HG03432 (cell line): ENCODE data around the gene GRIK2.
"Not testable (repeated sequence)": the region's sequence is repeated elsewhere in the genome, so short reads cannot be mapped to it uniquely, and the experiment has no call there.

Experiments
- ATAC-seq: cut with Tn5 transposase; IDR thresholded peaks from one replicate; pipeline ENCODE4 v1.9.1; 2021; ENCODE audit warnings: mild to moderate bottlenecking, moderate library complexity; ENCODE audit not compliant: unreplicated experiment

GRIK2 gene

GRCh38 chr6:101393251-101393828 is at the start of gene GRIK2:
Gene GRIK2 (plus strand): TSS chr6:101393708.
- ATAC-seq: peak; percentile 85

GRCh38 chr6:101344885-101345284 is 48.6 kb upstream of the GRIK2 start:
- no peak for ATAC-seq

DNA sequence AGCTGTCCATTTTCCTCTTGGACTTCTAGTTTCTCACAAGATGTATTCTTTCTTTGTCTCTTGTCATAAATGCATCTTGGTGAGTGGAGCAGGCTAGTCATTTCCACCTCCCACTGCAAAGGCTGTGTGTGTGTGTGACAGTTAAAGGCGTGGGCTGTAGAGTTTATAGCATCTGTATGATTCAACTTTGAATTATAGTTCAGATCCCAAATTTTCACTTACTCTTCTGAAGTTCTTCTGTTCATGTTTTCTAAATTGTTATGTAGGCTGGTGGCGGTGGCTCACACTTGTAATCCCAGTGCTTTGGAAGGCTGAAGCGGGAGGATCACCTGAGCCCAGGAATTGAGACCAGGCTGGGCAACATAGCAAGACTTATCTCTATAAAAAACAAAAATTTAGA is 44.7 kb upstream of the GRIK2 start:
- no peak for ATAC-seq

DNA sequence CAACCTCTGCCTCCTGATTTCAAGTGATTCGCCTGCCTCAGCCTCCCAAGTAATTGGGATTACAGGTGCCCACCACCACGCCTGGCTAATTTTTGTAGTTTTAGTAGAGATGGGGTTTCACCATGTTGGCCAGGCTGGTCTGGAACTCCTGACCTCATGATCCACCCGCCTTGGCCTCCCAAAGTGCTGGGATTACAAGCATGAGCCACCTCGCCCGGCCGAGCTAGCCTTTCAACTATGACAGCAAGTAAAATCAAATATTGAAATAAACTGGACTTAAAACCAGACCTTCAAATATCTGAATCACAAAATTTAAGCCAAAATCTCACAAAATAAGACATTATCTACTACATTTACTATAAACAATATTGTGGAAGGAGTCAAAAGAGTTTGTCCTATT is 42.9 kb upstream of the GRIK2 start:
- not testable (repeated sequence) for ATAC-seq

DNA sequence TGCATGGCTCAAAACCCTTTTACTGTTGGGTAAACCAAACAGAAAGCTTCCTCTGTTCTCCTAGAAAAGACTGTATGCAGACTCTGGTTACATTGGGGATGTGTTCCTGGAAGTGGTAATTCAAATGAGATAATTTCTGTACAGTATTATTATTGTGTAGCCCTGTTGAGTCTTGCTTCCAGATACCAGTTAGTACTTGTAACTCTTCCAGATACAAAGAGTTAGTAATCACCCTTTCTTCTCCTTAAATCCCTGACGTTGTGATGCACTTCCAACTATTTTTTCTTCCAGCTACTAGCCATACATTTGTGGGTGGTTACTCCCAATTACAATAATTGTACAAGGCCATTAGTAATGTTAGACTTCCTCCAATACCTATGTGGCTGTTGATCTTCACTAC is 42.3 kb upstream of the GRIK2 start:
- no peak for ATAC-seq

DNA sequence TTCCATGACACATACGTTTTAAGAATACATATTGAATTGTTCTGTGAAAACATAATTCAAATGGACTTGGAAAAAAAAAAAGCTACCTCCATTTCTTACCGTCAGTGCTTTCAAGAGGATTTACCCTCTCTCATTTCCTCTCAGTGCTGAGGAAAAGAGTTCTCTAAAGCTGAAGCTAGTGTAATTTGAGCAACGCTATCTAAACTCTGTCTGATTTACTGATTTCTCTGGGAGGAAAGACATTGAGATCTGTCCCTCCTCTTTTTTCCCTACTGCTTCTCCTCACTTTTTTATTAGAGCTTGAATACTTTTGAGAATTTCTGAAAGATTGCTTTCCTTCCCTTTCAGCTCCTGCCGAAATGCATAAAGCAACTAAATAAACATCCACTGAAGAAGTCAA is 41.2 kb upstream of the GRIK2 start:
- no peak for ATAC-seq

DNA sequence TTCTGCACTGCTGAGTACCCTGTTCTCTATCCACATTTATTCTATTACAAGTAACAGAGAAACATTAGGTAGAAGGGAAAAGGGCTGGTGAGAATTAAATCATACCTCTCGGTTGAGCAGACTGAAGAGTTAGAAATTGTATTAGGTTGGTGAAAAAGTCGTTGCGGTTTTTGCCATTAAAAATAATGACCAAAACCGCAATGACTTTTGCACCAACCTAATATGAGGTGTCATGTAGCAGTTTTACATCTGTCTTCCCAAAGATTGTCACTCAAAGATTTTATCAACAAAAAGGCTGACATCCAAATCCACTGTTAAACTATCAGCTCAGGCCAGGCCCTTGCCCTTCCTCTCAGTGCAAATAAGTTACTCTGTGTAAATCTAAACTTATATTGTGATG is 28.3 kb upstream of the GRIK2 start:
- ATAC-seq: no peak

DNA sequence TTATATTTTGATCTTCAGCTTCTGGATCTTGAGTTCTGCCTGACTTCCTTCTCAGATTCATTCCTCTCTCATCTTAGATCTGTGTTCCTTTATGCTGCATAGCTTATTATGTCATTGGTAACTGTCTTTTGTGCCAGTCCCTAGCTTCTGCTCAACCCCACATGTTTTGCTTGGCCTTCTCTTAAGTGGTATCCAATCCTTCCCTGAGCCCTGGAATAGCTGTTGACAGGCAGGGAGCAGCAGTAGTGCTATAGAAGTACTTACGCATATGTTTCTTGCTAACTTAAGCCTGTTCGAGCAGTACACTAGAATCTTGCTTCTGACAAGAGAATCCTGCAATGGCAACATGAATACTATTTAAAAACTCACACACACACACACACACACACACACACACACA is 13.6 kb upstream of the GRIK2 start:
- no peak for ATAC-seq

GRCh38 chr6:101380897-101381630 is 12.4 kb upstream of the GRIK2 start:
- ATAC-seq: no peak

- ATAC-seq: not testable (repeated sequence)
Measured at GRCh38 chr6:101383747-101384146, 9.8 kb upstream of the GRIK2 start.

GRCh38 chr6:101386982-101387381 is 6.5 kb upstream of the GRIK2 start:
- no peak for ATAC-seq

DNA sequence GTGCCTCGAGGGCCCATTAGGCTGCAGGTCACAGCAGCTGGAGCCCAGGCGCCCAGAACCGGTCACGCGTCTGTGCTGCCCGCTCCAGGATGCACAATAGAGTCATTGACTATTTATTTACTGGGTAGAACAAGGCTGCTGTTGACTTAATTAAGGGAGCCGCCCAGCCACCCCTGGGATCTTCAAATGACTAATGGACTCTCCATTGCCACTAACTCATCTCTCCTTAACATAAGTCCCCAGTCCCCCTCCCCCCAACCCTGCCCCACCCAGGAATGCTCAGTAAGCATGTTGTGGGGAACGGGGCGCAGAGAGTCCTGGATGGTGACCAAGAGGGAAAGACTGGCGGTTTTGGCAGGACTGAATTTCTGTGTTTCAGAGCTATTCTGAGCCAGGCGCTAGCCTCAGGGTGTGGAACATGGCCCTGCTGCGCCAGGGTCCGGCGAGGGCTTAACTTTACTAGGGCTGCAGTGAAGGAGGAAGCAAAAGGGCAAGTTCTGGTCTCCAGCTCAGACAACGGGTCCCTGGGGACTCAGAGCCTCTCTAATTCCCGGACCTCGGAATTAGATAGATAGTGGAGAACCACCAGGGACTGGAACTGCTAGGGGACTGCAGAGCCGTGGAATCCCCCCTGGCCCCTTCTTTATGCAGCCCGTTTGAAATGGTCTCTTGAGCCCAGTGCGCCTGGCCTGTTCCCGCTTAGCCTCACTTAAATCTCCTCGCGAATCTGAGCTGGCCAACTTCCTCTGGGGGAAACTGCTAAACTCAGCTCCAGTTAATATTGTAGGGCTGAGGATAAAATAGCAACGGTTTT is 1.5 kb upstream of the GRIK2 start:
- no peak for ATAC-seq

- ATAC-seq: no peak
Measured at GRCh38 chr6:101392586-101393230, 800 bp upstream of the GRIK2 start.

DNA sequence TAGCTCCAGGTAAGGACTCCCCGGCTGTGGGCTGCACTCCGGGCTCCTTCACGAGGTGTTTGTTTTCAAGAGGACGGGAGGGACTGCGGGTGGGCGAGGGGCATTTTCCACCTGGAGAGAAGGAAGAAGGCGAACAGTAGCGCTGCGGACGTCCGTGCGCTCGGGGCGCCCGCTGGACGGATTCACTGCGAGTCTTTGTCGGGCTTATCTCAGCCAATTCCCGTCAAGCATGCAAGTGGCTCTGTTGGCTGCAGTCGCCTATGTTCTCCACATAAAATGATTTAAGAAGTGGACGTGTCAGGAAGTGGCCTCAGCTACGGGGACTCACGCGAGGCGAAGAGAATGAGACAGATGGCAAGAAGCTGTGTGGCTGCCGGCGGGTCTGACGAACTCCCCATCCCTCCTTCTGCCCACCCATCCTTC is 332 bp downstream of the GRIK2 start:
- ATAC-seq: peak; percentile 27

- ATAC-seq: no peak
Measured at GRCh38 chr6:101394936-101395335, 1.4 kb downstream of the GRIK2 start.

- no peak for ATAC-seq
Measured at GRCh38 chr6:101395345-101395744, 1.8 kb downstream of the GRIK2 start.

GRCh38 chr6:101396548-101397173 is 3.2 kb downstream of the GRIK2 start:
- ATAC-seq: no peak

GRCh38 chr6:101397199-101397598 is 3.7 kb downstream of the GRIK2 start:
- no peak for ATAC-seq

GRCh38 chr6:101398716-101399615 is 5.5 kb downstream of the GRIK2 start:
- no peak for ATAC-seq

- no peak for ATAC-seq
Measured at GRCh38 chr6:101399616-101400162, 6.2 kb downstream of the GRIK2 start.
